ENCODE data around the gene TRIM52. TPM values are rescaled to one million over a fixed set of nuclear protein-coding genes. Genes with fewer than 3 reads are reported as not detected.
A peak's percentile ranks its signal among the peaks of the same experiment; 100 is the strongest.

Gene TRIM52
- total and polyA plus RNA-seq, 9 of the 15 experiments (the other 6 are each of a cell fraction or from before 2014, with no cell fraction given): 3.3 to 21.9 (median 13.5) TPM

DNA sequence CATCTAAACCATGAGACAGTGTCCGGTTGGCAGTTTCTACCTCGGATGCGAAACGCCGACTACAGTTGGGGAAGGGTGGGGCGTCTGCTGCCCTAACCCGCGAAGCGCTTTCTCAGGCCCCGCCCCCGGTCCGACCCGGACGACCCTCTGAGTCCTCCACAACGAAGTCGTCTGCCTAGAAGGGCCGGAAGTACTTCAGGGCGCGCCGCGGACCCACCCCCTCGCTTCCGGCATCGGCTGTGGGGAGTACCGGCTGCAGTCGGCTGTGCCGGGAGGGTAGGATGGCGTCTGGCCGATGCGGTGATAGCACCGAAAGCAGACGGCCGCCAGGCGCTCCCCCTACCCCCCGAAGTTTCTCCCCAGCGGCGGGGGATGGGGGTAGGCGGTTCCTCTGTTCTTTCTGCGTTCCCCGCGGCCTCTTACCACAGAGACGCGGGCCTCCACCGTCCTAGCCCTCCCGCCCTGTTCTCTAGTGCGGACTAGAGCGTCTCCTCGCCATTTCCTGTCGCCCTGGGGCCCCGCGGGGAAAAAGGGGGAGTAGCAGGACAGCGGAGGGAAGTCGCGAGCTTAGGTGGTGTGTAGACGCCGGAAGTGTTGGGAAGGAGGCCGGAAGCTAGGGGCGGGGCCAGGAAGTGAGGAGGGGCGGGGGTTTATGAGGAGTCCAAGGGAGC, 37.8 kb downstream of the TRIM52 start, which contains the start of gene TRIM41 (continued):
- TF ChIP-seq SP1 (CRISPR knock-in tag; IDR thresholded peaks at IDR 0.05): peak; percentile 94
- no peak for TF ChIP-seq CBX8 (IDR thresholded peaks at IDR 0.05; ENCODE audit: borderline replicate concordance, extremely low read depth, low read depth, low read length, poor library complexity, severe bottlenecking)
- TF ChIP-seq ZNF445 (CRISPR knock-in tag; IDR thresholded peaks at IDR 0.05; ENCODE audit: low read depth): no peak
- TF ChIP-seq, protein P1, sequence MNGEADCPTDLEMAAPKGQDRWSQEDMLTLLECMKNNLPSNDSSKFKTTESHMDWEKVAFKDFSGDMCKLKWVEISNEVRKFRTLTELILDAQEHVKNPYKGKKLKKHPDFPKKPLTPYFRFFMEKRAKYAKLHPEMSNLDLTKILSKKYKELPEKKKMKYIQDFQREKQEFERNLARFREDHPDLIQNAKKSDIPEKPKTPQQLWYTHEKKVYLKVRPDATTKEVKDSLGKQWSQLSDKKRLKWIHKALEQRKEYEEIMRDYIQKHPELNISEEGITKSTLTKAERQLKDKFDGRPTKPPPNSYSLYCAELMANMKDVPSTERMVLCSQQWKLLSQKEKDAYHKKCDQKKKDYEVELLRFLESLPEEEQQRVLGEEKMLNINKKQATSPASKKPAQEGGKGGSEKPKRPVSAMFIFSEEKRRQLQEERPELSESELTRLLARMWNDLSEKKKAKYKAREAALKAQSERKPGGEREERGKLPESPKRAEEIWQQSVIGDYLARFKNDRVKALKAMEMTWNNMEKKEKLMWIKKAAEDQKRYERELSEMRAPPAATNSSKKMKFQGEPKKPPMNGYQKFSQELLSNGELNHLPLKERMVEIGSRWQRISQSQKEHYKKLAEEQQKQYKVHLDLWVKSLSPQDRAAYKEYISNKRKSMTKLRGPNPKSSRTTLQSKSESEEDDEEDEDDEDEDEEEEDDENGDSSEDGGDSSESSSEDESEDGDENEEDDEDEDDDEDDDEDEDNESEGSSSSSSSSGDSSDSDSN (IDR thresholded peaks at IDR 0.05; ENCODE audit: borderline replicate concordance in 1 of 2, low read depth in 2 of 2, low read length in 2 of 2): 0 out of 4 replicates have a peak, but pooled peaks of 1 of the 2 experiments have one; percentile 15
- no peak for TF ChIP-seq BRCA1 (IDR thresholded peaks at IDR 0.05)
- no peak for TF ChIP-seq BRCA1 (CRISPR knock-in tag; IDR thresholded peaks at IDR 0.05)
- TF ChIP-seq NBN (IDR thresholded peaks at IDR 0.05; ENCODE audit: low read depth): peak; percentile 55; the same call in 1 of the 2 replicates
- TF ChIP-seq, protein P2, sequence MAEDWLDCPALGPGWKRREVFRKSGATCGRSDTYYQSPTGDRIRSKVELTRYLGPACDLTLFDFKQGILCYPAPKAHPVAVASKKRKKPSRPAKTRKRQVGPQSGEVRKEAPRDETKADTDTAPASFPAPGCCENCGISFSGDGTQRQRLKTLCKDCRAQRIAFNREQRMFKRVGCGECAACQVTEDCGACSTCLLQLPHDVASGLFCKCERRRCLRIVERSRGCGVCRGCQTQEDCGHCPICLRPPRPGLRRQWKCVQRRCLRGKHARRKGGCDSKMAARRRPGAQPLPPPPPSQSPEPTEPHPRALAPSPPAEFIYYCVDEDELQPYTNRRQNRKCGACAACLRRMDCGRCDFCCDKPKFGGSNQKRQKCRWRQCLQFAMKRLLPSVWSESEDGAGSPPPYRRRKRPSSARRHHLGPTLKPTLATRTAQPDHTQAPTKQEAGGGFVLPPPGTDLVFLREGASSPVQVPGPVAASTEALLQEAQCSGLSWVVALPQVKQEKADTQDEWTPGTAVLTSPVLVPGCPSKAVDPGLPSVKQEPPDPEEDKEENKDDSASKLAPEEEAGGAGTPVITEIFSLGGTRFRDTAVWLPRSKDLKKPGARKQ (CRISPR knock-in tag; IDR thresholded peaks at IDR 0.05): no peak
- no peak for TF ChIP-seq ZKSCAN3 (CRISPR knock-in tag; IDR thresholded peaks at IDR 0.05)
- no peak for TF ChIP-seq EWSR1 (IDR thresholded peaks at IDR 0.05; ENCODE audit: borderline replicate concordance, low read depth, partially characterized antibody)
- no peak for TF ChIP-seq SMARCE1 (IDR thresholded peaks at IDR 0.05)
- peak; percentile 98 for TF ChIP-seq ETV5 (CRISPR knock-in tag; IDR thresholded peaks at IDR 0.05; ENCODE audit: low read depth)
- TF ChIP-seq ZNF436 (CRISPR knock-in tag; IDR thresholded peaks at IDR 0.05): no peak
- TF ChIP-seq SREBF2 (CRISPR knock-in tag; IDR thresholded peaks at IDR 0.05): no peak
- TF ChIP-seq ZNF24 (IDR thresholded peaks at IDR 0.05): peak; percentile 1
- TF ChIP-seq, protein P3, sequence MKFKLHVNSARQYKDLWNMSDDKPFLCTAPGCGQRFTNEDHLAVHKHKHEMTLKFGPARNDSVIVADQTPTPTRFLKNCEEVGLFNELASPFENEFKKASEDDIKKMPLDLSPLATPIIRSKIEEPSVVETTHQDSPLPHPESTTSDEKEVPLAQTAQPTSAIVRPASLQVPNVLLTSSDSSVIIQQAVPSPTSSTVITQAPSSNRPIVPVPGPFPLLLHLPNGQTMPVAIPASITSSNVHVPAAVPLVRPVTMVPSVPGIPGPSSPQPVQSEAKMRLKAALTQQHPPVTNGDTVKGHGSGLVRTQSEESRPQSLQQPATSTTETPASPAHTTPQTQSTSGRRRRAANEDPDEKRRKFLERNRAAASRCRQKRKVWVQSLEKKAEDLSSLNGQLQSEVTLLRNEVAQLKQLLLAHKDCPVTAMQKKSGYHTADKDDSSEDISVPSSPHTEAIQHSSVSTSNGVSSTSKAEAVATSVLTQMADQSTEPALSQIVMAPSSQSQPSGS (CRISPR knock-in tag; IDR thresholded peaks at IDR 0.05): no peak
- TF ChIP-seq, protein P4, sequence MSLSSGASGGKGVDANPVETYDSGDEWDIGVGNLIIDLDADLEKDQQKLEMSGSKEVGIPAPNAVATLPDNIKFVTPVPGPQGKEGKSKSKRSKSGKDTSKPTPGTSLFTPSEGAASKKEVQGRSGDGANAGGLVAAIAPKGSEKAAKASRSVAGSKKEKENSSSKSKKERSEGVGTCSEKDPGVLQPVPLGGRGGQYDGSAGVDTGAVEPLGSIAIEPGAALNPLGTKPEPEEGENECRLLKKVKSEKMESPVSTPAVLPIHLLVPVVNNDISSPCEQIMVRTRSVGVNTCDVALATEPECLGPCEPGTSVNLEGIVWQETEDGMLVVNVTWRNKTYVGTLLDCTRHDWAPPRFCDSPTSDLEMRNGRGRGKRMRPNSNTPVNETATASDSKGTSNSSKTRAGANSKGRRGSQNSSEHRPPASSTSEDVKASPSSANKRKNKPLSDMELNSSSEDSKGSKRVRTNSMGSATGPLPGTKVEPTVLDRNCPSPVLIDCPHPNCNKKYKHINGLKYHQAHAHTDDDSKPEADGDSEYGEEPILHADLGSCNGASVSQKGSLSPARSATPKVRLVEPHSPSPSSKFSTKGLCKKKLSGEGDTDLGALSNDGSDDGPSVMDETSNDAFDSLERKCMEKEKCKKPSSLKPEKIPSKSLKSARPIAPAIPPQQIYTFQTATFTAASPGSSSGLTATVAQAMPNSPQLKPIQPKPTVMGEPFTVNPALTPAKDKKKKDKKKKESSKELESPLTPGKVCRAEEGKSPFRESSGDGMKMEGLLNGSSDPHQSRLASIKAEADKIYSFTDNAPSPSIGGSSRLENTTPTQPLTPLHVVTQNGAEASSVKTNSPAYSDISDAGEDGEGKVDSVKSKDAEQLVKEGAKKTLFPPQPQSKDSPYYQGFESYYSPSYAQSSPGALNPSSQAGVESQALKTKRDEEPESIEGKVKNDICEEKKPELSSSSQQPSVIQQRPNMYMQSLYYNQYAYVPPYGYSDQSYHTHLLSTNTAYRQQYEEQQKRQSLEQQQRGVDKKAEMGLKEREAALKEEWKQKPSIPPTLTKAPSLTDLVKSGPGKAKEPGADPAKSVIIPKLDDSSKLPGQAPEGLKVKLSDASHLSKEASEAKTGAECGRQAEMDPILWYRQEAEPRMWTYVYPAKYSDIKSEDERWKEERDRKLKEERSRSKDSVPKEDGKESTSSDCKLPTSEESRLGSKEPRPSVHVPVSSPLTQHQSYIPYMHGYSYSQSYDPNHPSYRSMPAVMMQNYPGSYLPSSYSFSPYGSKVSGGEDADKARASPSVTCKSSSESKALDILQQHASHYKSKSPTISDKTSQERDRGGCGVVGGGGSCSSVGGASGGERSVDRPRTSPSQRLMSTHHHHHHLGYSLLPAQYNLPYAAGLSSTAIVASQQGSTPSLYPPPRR (CRISPR knock-in tag; IDR thresholded peaks at IDR 0.05; ENCODE audit: borderline replicate concordance): 0 out of 2 replicates have a peak, but pooled peaks have one; percentile 11
- TF ChIP-seq ZNF311 (CRISPR knock-in tag; IDR thresholded peaks at IDR 0.05): peak; percentile 49; the same call in 1 of the 2 replicates
